K562 (cell line): ENCODE results near the gene PNP. TPM values are rescaled to one million over a fixed set of nuclear protein-coding genes. Genes with fewer than 3 reads are reported as not detected.

Experiments used
- ATAC-seq: fragments of 200-7000 bp; cut with Tn5 transposase; 3 replicates; pipeline ENCODE4 v1.9.1; 2020; ENCODE audit warnings: moderate library complexity
- BruUV-seq: library from RNA; stranded (reverse); fragments of 400-500 nt; replicated peaks from 2 replicates; lab custom pipeline; 2021; lab: Mats Ljungman, UMichigan
- CTCF ChIA-PET: fragments of 300-600 bp; formaldehyde crosslinking; extraction: SDS; loops from one replicate; lab custom pipeline; 2021; ENCODE audit warnings: low intra/inter-chr PET ratio; lab: Yijun Ruan, JAX
- POLR2A ChIA-PET: fragments of 300-600, 350-650 bp; sonication (Branson Sonifier 250); formaldehyde crosslinking; extraction: SDS; loops from one replicate; lab custom pipeline; 2021; ENCODE audit warnings: antibody characterized with exemption, inconsistent platforms; lab: Yijun Ruan, JAX
- DNase-seq, 4 experiments: peaks; one replicate each; pipeline versions ENCODE4 v3.0.0 to v3.0.0-alpha.2; 2011 to 2018; ENCODE audit warnings: low spot score in 3 of 4, mixed read lengths in 3 of 4; ENCODE audit errors: extremely low read depth in 1 of 4
- FAIRE-seq: peaks from 2 replicates; lab custom pipeline; 2011; peaks lifted over from hg19 to GRCh38; lab: Jason Lieb, UNC
- H2AFZ ChIP-seq: 2 replicates; pipeline ENCODE4 v1.6.0; 2011; ENCODE audit warnings: low read depth, low read length, control low read depth, inconsistent platforms
- H3K27ac ChIP-seq: fragments of 200-600 bp; 3 replicates; pipeline ENCODE4 v1.8.0; 2011; ENCODE audit warnings: low read depth, mild to moderate bottlenecking, control low read depth, inconsistent platforms, low read length, moderate library complexity, mixed read lengths; ENCODE audit errors: extremely low read depth
- H3K27me3 ChIP-seq, 2 experiments: fragments of 300-600 bp in 1 of 2; 2 replicates in 1 of 2; 3 replicates in 1 of 2; pipeline versions ENCODE4 v1.6.0 to v1.8.0; 2011; ENCODE audit warnings: inconsistent platforms in 2 of 2, low read length in 2 of 2, mild to moderate bottlenecking in 1 of 2, mixed read lengths in 1 of 2, moderate library complexity in 1 of 2; ENCODE audit not compliant: control insufficient read depth in 2 of 2, insufficient read depth in 2 of 2
- H3K36me3 ChIP-seq: fragments of 300-600 bp; 3 replicates; pipeline ENCODE4 v1.8.0; 2011; ENCODE audit warnings: mild to moderate bottlenecking, low read length, inconsistent platforms; ENCODE audit not compliant: control insufficient read depth, insufficient read depth
- H3K4me1 ChIP-seq, 2 experiments: fragments of 200-600 bp in 1 of 2; replicated peaks in 1 of 2; 2 replicates in 1 of 2; 3 replicates in 1 of 2; pipeline versions ENCODE4 v1.5.1 to v1.8.0; 2011; ENCODE audit warnings: inconsistent platforms in 2 of 2, low read length in 2 of 2, mild to moderate bottlenecking in 1 of 2, mixed read lengths in 1 of 2, moderate library complexity in 1 of 2; ENCODE audit not compliant: control insufficient read depth in 2 of 2, insufficient read depth in 2 of 2
- H3K4me2 ChIP-seq: 2 replicates; pipeline ENCODE4 v1.6.1; 2011; ENCODE audit warnings: low read length, control low read depth, inconsistent platforms, mixed read lengths; ENCODE audit not compliant: insufficient read depth
- H3K4me3 ChIP-seq: fragments of 200-600 bp; sonication (generic), shearing (Covaris generic); 2 replicates; pipeline ENCODE4 v1.5.1; 2016; ENCODE audit warnings: control low read depth, inconsistent platforms
- H3K79me2 ChIP-seq: fragments of 200-600 bp; 3 replicates; pipeline ENCODE4 v1.8.0; 2011; ENCODE audit warnings: low read length, inconsistent platforms; ENCODE audit not compliant: control insufficient read depth, insufficient read depth
- H3K9ac ChIP-seq, 2 experiments: 2 replicates each; pipeline versions ENCODE4 v1.6.0 to v1.6.1; 2011; ENCODE audit warnings: low read depth in 2 of 2, low read length in 2 of 2, control low read depth in 1 of 2, inconsistent platforms in 1 of 2, mild to moderate bottlenecking in 1 of 2, mixed read lengths in 1 of 2; ENCODE audit not compliant: insufficient read depth in 1 of 2
- H3K9me1 ChIP-seq: one replicate; pipeline ENCODE4 v1.6.0; 2011; ENCODE audit warnings: inconsistent platforms, mild to moderate bottlenecking, low read length, moderate library complexity; ENCODE audit not compliant: control insufficient read depth, insufficient read depth
- H3K9me3 ChIP-seq: replicated peaks from 2 replicates; pipeline ENCODE4 v1.5.1; 2011; ENCODE audit warnings: low read depth, low read length, inconsistent platforms; ENCODE audit not compliant: control insufficient read depth, insufficient read depth
- H4K20me1 ChIP-seq: replicated peaks from 2 replicates; pipeline ENCODE4 v1.6.1; 2011; ENCODE audit warnings: low read length, inconsistent platforms, mixed read lengths; ENCODE audit not compliant: control insufficient read depth, insufficient read depth
- ARID2 ChIP-seq: fragments of 450-650 bp; IDR thresholded peaks from 2 replicates; pipeline ENCODE4 v1.6.1; 2017; ENCODE audit warnings: antibody characterized with exemption, mild to moderate bottlenecking
- BRD9 ChIP-seq: fragments of 450-650 bp; IDR thresholded peaks from 2 replicates; pipeline ENCODE4 v1.6.1; 2018; ENCODE audit warnings: low read depth; ENCODE audit not compliant: partially characterized antibody
- CBX8 ChIP-seq: fragments of 200-600 bp; sonication (generic); IDR thresholded peaks from 2 replicates; pipeline ENCODE4 v1.6.1; 2012; ENCODE audit warnings: borderline replicate concordance, mixed run types, low read depth, mild to moderate bottlenecking, moderate library complexity, mixed read lengths, low read length, control low read depth, inconsistent platforms; ENCODE audit not compliant: poor library complexity, severe bottlenecking; ENCODE audit errors: extremely low read depth
- HIVEP1 ChIP-seq: fragments of 250-450 bp; sonication (Bioruptor Pico); IDR thresholded peaks from 2 replicates; pipeline ENCODE4 v1.4.0; 2020; ENCODE audit warnings: mild to moderate bottlenecking
- SAP30 ChIP-seq: fragments of 200-600 bp; sonication (generic); IDR thresholded peaks from 2 replicates; pipeline ENCODE4 v1.6.1; 2012; ENCODE audit warnings: borderline replicate concordance, low read depth, mild to moderate bottlenecking, moderate library complexity, low read length, control low read depth, inconsistent platforms; ENCODE audit not compliant: insufficient read depth, poor library complexity, severe bottlenecking
- SIRT6 ChIP-seq: IDR thresholded peaks from one replicate; pipeline ENCODE4 v1.6.1; 2012; ENCODE audit warnings: low read depth, mild to moderate bottlenecking, control low read depth, inconsistent platforms, low read length, moderate library complexity
- SMC3 ChIP-seq: conservative IDR thresholded peaks from 2 replicates; pipeline ENCODE4 v1.6.1; 2011; ENCODE audit warnings: low read depth, low read length, improper control_type of control experiment; ENCODE audit not compliant: insufficient read depth
- TCF3 ChIP-seq: sonication (generic); formaldehyde crosslinking; IDR thresholded peaks from 2 replicates; pipeline ENCODE4 v1.4.0; 2020; ENCODE audit warnings: mild to moderate bottlenecking, missing genetic modification reagents
- ZNF23 ChIP-seq: fragments of 250-450 bp; sonication (Bioruptor Pico); IDR thresholded peaks from 2 replicates; pipeline ENCODE4 v1.4.0; 2020; ENCODE audit warnings: mild to moderate bottlenecking
- ZNF354B ChIP-seq: fragments of 250-450 bp; sonication (Bioruptor Pico); IDR thresholded peaks from 2 replicates; pipeline ENCODE4 v1.4.0; 2020
- WGBS: fragments of 100-300 bp; shearing (Covaris generic); methylation state at CpG from one replicate; pipeline ENCODE4 v1.1.6; 2016; ENCODE audit warnings: low coverage, mixed read lengths; ENCODE audit not compliant: insufficient coverage; ENCODE audit errors: missing lambda C conversion rate; 5-methylcytosine and 5-hydroxymethylcytosine counted together
- in situ Hi-C: fragments of 300-500 bp; cut with MboI; formaldehyde crosslinking; loops from 4 replicates; pipeline ENCODE4 v1.15.0; 2018; ENCODE audit warnings: inconsistent platforms, mixed read lengths
- intact Hi-C: fragments of 100-400 bp; cut with micrococcal nuclease; formaldehyde crosslinking; loops from 2 replicates; pipeline ENCODE4 v1.14.2; 2022
- polyA plus RNA-seq, 8 experiments: library from polyadenylated mRNA; depleted of rRNA in 4 of 8; stranded (reverse) in 5 of 8; unstranded in 3 of 8; fragments of >200 nt; fragmentation: Nextera tagmentation in 2 of 8; fragmentation: Illumina TruSeq in 1 of 8; extraction: Ambion mirVana in 2 of 8; extraction: Trizol in 1 of 8; gene quantifications; 2 replicates each; pipeline versions ENCODE4 v1.2.1 to v1.2.3, GENCODE V29; 2011 to 2014; ENCODE audit warnings: inconsistent platforms in 1 of 8, missing spikeins in 1 of 8
- total RNA-seq, 7 experiments: library from RNA; depleted of rRNA in 6 of 7; stranded (reverse); fragments of >200 nt in 6 of 7; fragmentation: Illumina TruSeq in 2 of 7; extraction: Trizol in 2 of 7; gene quantifications; 2 replicates each; pipeline versions ENCODE4 v1.2.1 to v1.2.3, GENCODE V29; 2011 to 2021; ENCODE audit warnings: low replicate concordance in 1 of 7
- TF ChIP-seq, protein P1 (sequence below), 2 experiments: IDR thresholded peaks; 2 replicates each; pipeline ENCODE4 v1.6.1; 2012; ENCODE audit warnings: improper control_type of control experiment in 2 of 2, low read depth in 2 of 2, low read length in 2 of 2, borderline replicate concordance in 1 of 2
- TF ChIP-seq, protein P2 (sequence below), 2 experiments: IDR thresholded peaks in 1 of 2; conservative IDR thresholded peaks in 1 of 2; 2 replicates each; pipeline ENCODE4 v1.6.1; 2016; ENCODE audit warnings: low read depth in 2 of 2, mild to moderate bottlenecking in 1 of 2, missing compliant biosample characterization in 1 of 2, missing genetic modification characterization in 1 of 2, moderate library complexity in 1 of 2

Gene PNP
- total and polyA plus RNA-seq, 9 of the 15 experiments (the other 6 are each of a cell fraction or from before 2014, with no cell fraction given), result 92.5 to 288 (median 137) TPM

DNA sequence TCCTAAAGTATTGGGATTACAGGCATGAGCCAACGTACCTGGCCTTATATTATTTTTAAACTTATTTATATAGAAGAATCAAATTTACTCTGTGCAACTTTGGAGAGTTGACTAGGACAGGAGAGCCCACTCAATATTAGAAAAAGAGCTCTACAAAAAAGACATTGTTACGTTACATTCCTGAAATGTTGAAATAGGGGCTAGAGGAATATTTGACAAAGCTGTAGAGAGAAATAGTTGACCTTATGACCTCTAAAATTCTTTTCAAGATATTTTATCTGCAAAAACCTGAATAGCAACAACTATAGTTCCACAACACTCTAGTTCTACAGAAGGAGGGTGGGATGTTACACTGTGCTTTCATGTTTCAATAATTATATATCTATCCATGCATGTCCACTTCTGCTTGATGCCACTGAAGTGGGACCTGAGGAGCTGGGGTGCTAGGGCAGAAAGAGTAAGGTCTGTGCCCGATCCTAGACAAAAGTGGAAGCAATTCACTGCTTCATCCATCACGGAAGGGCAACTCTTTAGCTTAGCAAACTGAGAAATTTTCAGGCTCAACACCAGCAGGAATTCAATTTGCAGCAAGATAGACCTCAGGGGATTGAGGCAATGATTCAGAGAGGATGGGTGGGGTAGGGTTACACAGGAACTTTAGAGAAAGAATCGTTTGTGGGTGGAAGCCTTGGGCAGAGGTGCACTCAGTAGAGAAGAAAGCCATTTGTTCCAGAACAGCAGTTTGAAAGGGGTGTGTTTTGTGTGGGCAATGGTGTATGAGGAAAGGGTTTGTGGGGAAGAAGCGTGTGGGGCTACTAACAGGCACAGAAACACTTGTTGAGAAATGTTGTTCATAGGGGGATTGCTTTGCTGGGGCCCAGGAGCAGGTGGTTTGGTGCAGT lies 20.1 kb downstream of the PNP start:
- Histone ChIP-seq H3K4me1 (peaks cover 19 to 45% of the 10 kb centered on the region in 2 experiments; a peak in 3 of 5 replicates), H3K4me2 (no peak overlapping the region), H3K79me2 (no peaks in the 10 kb centered on the region), H3K9ac (peak overlapping the region in 1 of 2 experiments; percentile 60; a peak in 1 of 4 replicates), H3K36me3 (no peaks in the 10 kb centered on the region), H2AFZ (peak overlapping the region; percentile 99), H3K27ac (peak overlapping the region; percentile 21; the same call in 1 of the 3 replicates), H3K27me3 (no peaks in the 10 kb centered on the region), H3K9me3 (no peaks in the 10 kb centered on the region), H3K9me1 (no peaks in the 10 kb centered on the region), H4K20me1 (no peaks in the 10 kb centered on the region), H3K4me3 (no peak overlapping the region)
- no peak for FAIRE-seq
- WGBS, result 42% methylated on average over 6 of the region's 6 CpGs
- ChIA-PET POLR2A (interaction anchor here (0.6 to 1.5 kb wide), 3 partner anchors 11 to 147 kb away, joined by 3 to 5 read pairs (median 3); partner anchors contain the start of gene PNP), CTCF (no interaction called here)
- peak; percentile 50 for ATAC-seq
- in situ Hi-C loops, result no loop called here
- intact Hi-C loops, result no loop called here
- BruUV-seq, result no TSS peak
- DNase-seq, result no peak
- TF ChIP-seq ZNF354B (CRISPR knock-in tag) (no peak), TCF3 (CRISPR knock-in tag) (no peak), CBX8 (no peak), HIVEP1 (CRISPR knock-in tag) (no peak), SMC3 (no peak), ARID2 (no peak), SAP30 (no peak), SIRT6 (no peak), BRD9 (no peak), ZNF23 (no peak)
- TF ChIP-seq, protein P1, sequence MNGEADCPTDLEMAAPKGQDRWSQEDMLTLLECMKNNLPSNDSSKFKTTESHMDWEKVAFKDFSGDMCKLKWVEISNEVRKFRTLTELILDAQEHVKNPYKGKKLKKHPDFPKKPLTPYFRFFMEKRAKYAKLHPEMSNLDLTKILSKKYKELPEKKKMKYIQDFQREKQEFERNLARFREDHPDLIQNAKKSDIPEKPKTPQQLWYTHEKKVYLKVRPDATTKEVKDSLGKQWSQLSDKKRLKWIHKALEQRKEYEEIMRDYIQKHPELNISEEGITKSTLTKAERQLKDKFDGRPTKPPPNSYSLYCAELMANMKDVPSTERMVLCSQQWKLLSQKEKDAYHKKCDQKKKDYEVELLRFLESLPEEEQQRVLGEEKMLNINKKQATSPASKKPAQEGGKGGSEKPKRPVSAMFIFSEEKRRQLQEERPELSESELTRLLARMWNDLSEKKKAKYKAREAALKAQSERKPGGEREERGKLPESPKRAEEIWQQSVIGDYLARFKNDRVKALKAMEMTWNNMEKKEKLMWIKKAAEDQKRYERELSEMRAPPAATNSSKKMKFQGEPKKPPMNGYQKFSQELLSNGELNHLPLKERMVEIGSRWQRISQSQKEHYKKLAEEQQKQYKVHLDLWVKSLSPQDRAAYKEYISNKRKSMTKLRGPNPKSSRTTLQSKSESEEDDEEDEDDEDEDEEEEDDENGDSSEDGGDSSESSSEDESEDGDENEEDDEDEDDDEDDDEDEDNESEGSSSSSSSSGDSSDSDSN (IDR thresholded peaks at IDR 0.05; ENCODE audit: borderline replicate concordance in 1 of 2, low read depth in 2 of 2, low read length in 2 of 2), result no peak
- TF ChIP-seq, protein P2, sequence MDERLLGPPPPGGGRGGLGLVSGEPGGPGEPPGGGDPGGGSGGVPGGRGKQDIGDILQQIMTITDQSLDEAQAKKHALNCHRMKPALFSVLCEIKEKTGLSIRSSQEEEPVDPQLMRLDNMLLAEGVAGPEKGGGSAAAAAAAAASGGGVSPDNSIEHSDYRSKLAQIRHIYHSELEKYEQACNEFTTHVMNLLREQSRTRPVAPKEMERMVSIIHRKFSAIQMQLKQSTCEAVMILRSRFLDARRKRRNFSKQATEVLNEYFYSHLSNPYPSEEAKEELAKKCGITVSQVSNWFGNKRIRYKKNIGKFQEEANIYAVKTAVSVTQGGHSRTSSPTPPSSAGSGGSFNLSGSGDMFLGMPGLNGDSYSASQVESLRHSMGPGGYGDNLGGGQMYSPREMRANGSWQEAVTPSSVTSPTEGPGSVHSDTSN (CRISPR knock-in tag; IDR thresholded peaks at IDR 0.05; ENCODE audit: low read depth), result no peak
- TF ChIP-seq, protein P2 (tag; conservative IDR thresholded peaks at IDR 0.05; ENCODE audit: low read depth), result no peak
